Loucy (cell line): ENCODE measurements around the gene VPS8.

ENCODE experiments used
- EZH2phosphoT487 ChIP-seq: fragments of 200-600 bp; IDR thresholded peaks from 2 replicates; pipeline ENCODE4 v1.6.1; 2018; ENCODE audit warnings: antibody characterized with exemption, mild to moderate bottlenecking, moderate library complexity, borderline replicate concordance
- TF ChIP-seq, protein P1 (sequence below): fragments of 200-600 bp; sonication (generic); conservative IDR thresholded peaks from 2 replicates; pipeline ENCODE4 v1.5.1; 2014; ENCODE audit warnings: mild to moderate bottlenecking, antibody characterized with exemption, low read length

DNA sequence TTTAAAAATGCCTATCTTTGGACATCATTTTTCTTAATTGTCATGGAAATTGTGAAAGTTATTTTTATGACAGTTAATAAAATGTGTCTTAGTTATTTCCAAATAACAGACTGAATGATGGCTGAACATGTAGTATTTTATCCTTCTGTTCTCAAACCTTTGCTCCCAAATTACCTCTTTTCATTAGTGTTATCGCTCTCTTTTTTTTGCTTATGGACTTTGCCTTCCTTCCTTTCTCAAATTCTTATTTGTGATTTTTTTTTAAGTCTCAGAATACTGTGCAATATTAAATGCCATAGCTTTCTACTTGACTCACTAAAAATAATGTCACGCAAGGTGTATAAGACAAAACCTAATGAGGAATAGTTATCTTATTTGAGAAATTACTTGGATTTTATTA lies 107.7 kb downstream of the VPS8 start:
- TF ChIP-seq, protein P1, sequence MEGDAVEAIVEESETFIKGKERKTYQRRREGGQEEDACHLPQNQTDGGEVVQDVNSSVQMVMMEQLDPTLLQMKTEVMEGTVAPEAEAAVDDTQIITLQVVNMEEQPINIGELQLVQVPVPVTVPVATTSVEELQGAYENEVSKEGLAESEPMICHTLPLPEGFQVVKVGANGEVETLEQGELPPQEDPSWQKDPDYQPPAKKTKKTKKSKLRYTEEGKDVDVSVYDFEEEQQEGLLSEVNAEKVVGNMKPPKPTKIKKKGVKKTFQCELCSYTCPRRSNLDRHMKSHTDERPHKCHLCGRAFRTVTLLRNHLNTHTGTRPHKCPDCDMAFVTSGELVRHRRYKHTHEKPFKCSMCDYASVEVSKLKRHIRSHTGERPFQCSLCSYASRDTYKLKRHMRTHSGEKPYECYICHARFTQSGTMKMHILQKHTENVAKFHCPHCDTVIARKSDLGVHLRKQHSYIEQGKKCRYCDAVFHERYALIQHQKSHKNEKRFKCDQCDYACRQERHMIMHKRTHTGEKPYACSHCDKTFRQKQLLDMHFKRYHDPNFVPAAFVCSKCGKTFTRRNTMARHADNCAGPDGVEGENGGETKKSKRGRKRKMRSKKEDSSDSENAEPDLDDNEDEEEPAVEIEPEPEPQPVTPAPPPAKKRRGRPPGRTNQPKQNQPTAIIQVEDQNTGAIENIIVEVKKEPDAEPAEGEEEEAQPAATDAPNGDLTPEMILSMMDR: no peak
- no peak for TF ChIP-seq EZH2phosphoT487
